Astrocyte (in vitro differentiated cells and primary cell): Measurements from ENCODE around the gene RABGAP1L. TPM values are rescaled to one million over a fixed set of nuclear protein-coding genes. Genes with fewer than 3 reads are reported as not detected.
"Not testable (repeated sequence)": the region's sequence is repeated elsewhere in the genome, so short reads cannot be mapped to it uniquely, and the experiment has no call there.

Experiments used
- DNase-seq: peaks from one replicate; pipeline ENCODE4 v3.0.0-alpha.2; 2010; ENCODE audit warnings: low read depth
- FAIRE-seq: peaks from 2 replicates; lab custom pipeline; 2011; peaks lifted over from hg19 to GRCh38; lab: Jason Lieb, UNC
- H2AFZ ChIP-seq: 2 replicates; pipeline ENCODE4 v1.6.0; 2012; ENCODE audit warnings: low read depth, low read length, inconsistent platforms
- H3K27ac ChIP-seq: 2 replicates; pipeline ENCODE4 v1.5.1; 2011; ENCODE audit warnings: low read depth, low read length, inconsistent platforms
- H3K27me3 ChIP-seq: 2 replicates; pipeline ENCODE4 v1.6.0; 2011; ENCODE audit warnings: low read length, inconsistent platforms; ENCODE audit not compliant: insufficient read depth
- H3K36me3 ChIP-seq: 2 replicates; pipeline ENCODE4 v1.5.1; 2011; ENCODE audit warnings: low read length, inconsistent platforms; ENCODE audit not compliant: insufficient read depth
- H3K4me1 ChIP-seq: 2 replicates; pipeline ENCODE4 v1.5.1; 2011; ENCODE audit warnings: low read length, inconsistent platforms; ENCODE audit not compliant: insufficient read depth
- H3K4me2 ChIP-seq: 2 replicates; pipeline ENCODE4 v1.6.0; 2012; ENCODE audit warnings: low read length, inconsistent platforms
- H3K4me3 ChIP-seq: 2 replicates; pipeline ENCODE4 v1.5.1; 2011; ENCODE audit warnings: low read depth, mild to moderate bottlenecking, low read length, inconsistent platforms; ENCODE audit not compliant: insufficient read depth
- H3K79me2 ChIP-seq: 2 replicates; pipeline ENCODE4 v1.6.0; 2012; ENCODE audit warnings: mild to moderate bottlenecking, low read length, inconsistent platforms; ENCODE audit not compliant: insufficient read depth
- H3K9ac ChIP-seq: 2 replicates; pipeline ENCODE4 v1.6.0; 2012; ENCODE audit warnings: mild to moderate bottlenecking, low read length, inconsistent platforms
- H3K9me3 ChIP-seq: 2 replicates; pipeline ENCODE4 v1.5.1; 2012; ENCODE audit warnings: low read depth, mild to moderate bottlenecking, low read length, inconsistent platforms; ENCODE audit not compliant: insufficient read depth
- H4K20me1 ChIP-seq: 2 replicates; pipeline ENCODE4 v1.6.0; 2012; ENCODE audit warnings: low read length, inconsistent platforms; ENCODE audit not compliant: insufficient read depth
- H3K27ac Mint-ChIP-seq: one replicate; pipeline ENCODE4 v1.8.0; 2021; ENCODE audit warnings: mild to moderate bottlenecking, mixed read lengths; ENCODE audit not compliant: unreplicated experiment
- H3K27me3 Mint-ChIP-seq: one replicate; pipeline ENCODE4 v1.8.0; 2021; ENCODE audit warnings: low read depth, mixed read lengths; ENCODE audit not compliant: unreplicated experiment
- H3K36me3 Mint-ChIP-seq: one replicate; pipeline ENCODE4 v1.8.0; 2021; ENCODE audit warnings: low read depth, mixed read lengths; ENCODE audit not compliant: unreplicated experiment
- H3K4me1 Mint-ChIP-seq: one replicate; pipeline ENCODE4 v1.8.0; 2021; ENCODE audit warnings: low read depth, mixed read lengths; ENCODE audit not compliant: unreplicated experiment
- H3K4me3 Mint-ChIP-seq: one replicate; pipeline ENCODE4 v1.8.0; 2021; ENCODE audit warnings: mild to moderate bottlenecking, moderate library complexity, mixed read lengths; ENCODE audit not compliant: unreplicated experiment
- H3K9me3 Mint-ChIP-seq: one replicate; pipeline ENCODE4 v1.8.0; 2021; ENCODE audit warnings: mild to moderate bottlenecking, mixed read lengths; ENCODE audit not compliant: unreplicated experiment
- EZH2 ChIP-seq: IDR thresholded peaks from 2 replicates; pipeline ENCODE4 v1.6.1; 2012; ENCODE audit warnings: mild to moderate bottlenecking, low read length, inconsistent platforms; ENCODE audit not compliant: insufficient read depth
- total RNA-seq: library from RNA; stranded (reverse); gene quantifications from 2 replicates; pipeline ENCODE4 v1.2.1, GENCODE V29; 2021
- TF ChIP-seq, protein P1 (sequence below): IDR thresholded peaks from 2 replicates; pipeline ENCODE4 v1.5.1; 2011; ENCODE audit warnings: low read depth, mild to moderate bottlenecking, inconsistent platforms, low read length, moderate library complexity; ENCODE audit not compliant: insufficient read depth

The RABGAP1L gene
- total RNA-seq, 1 donor from 2014 or later, result 40.2 TPM

DNA sequence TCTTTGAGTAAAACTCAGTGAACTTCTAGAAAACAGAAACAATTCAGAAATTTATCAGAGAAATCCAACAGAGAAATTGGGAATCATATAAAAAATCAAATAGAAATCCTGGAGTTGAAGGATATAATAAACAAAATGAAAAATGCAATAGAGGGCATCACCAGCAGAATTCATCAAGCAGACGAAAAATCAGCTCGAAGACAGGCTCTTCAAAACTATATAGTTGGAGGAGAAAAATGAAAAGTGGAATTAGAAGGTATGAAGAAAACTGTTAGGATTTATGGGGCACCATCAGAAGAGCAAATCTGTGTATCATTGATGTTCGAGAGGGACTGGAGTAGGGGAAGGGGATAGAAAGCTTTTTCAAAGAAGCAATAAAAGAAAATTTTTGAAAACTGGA, 167.0 kb downstream of the RABGAP1L start:
- no peaks in the 10 kb centered on the region for H3K27me3 Mint-ChIP-seq
- H3K4me3 Mint-ChIP-seq, result no peak overlapping the region
- H3K9me3 ChIP-seq, result peaks cover 4% of the 10 kb centered on the region

DNA sequence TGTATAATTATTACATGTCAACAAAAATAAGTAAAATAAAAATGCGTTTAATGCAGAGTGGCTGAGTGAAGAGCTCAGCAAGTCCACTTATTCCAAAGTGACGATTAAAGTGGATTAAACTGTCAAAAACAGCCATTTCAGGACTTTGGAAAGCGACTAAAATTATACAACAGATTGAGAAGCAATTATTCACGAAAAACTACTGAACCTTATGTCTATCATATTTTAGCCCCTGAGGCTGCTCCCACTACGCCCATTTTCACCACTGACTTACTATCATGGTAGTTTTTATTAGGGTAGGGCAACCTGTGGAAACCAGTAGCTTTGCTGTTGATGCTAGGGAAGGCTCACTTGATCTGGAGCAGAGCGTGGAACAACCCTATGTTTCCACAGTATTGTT, 174.1 kb downstream of the RABGAP1L start:
- Mint-ChIP-seq H3K36me3 (no peaks in the 10 kb centered on the region), H3K9me3 (no peaks in the 10 kb centered on the region), H3K4me1 (peaks cover 4% of the 10 kb centered on the region), H3K27ac (no peak overlapping the region), H3K27me3 (no peaks in the 10 kb centered on the region), H3K4me3 (no peak overlapping the region)
- H3K9ac ChIP-seq, result no peak overlapping the region
- no peak overlapping the region for H3K27ac ChIP-seq
- no peak overlapping the region for H3K4me2 ChIP-seq
- FAIRE-seq (no peak), DNase-seq (no peak)
- no peak overlapping the region for H2AFZ ChIP-seq
- H3K36me3 ChIP-seq, result no peaks in the 10 kb centered on the region
- no peaks in the 10 kb centered on the region for H3K79me2 ChIP-seq
- TF ChIP-seq, protein P1, sequence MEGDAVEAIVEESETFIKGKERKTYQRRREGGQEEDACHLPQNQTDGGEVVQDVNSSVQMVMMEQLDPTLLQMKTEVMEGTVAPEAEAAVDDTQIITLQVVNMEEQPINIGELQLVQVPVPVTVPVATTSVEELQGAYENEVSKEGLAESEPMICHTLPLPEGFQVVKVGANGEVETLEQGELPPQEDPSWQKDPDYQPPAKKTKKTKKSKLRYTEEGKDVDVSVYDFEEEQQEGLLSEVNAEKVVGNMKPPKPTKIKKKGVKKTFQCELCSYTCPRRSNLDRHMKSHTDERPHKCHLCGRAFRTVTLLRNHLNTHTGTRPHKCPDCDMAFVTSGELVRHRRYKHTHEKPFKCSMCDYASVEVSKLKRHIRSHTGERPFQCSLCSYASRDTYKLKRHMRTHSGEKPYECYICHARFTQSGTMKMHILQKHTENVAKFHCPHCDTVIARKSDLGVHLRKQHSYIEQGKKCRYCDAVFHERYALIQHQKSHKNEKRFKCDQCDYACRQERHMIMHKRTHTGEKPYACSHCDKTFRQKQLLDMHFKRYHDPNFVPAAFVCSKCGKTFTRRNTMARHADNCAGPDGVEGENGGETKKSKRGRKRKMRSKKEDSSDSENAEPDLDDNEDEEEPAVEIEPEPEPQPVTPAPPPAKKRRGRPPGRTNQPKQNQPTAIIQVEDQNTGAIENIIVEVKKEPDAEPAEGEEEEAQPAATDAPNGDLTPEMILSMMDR, result no peak
- TF ChIP-seq EZH2, result no peak
- H3K4me1 ChIP-seq, result no peaks in the 10 kb centered on the region
- H3K9me3 ChIP-seq, result no peaks in the 10 kb centered on the region
- H3K27me3 ChIP-seq, result no peaks in the 10 kb centered on the region
- H3K4me3 ChIP-seq, result no peak overlapping the region
- H4K20me1 ChIP-seq, result peaks cover 3% of the 10 kb centered on the region

More for the DNA sequence above, 167.0 kb downstream of the RABGAP1L start:
- Mint-ChIP-seq H3K4me1 (no peaks in the 10 kb centered on the region), H3K36me3 (peaks cover 11% of the 10 kb centered on the region), H3K27ac (no peak overlapping the region), H3K9me3 (peaks cover 8% of the 10 kb centered on the region)
- no peak overlapping the region for H3K9ac ChIP-seq
- H3K79me2 ChIP-seq, result no peaks in the 10 kb centered on the region
- no peak overlapping the region for H2AFZ ChIP-seq
- H4K20me1 ChIP-seq, result no peaks in the 10 kb centered on the region
- DNase-seq (no peak), FAIRE-seq (no peak)
- TF ChIP-seq, protein P1, result no peak
- no peak for TF ChIP-seq EZH2
- no peaks in the 10 kb centered on the region for H3K27me3 ChIP-seq
- no peak overlapping the region for H3K4me3 ChIP-seq
- no peak overlapping the region for H3K27ac ChIP-seq
- H3K36me3 ChIP-seq, result no peaks in the 10 kb centered on the region
- no peak overlapping the region for H3K4me2 ChIP-seq
- no peaks in the 10 kb centered on the region for H3K4me1 ChIP-seq

DNA sequence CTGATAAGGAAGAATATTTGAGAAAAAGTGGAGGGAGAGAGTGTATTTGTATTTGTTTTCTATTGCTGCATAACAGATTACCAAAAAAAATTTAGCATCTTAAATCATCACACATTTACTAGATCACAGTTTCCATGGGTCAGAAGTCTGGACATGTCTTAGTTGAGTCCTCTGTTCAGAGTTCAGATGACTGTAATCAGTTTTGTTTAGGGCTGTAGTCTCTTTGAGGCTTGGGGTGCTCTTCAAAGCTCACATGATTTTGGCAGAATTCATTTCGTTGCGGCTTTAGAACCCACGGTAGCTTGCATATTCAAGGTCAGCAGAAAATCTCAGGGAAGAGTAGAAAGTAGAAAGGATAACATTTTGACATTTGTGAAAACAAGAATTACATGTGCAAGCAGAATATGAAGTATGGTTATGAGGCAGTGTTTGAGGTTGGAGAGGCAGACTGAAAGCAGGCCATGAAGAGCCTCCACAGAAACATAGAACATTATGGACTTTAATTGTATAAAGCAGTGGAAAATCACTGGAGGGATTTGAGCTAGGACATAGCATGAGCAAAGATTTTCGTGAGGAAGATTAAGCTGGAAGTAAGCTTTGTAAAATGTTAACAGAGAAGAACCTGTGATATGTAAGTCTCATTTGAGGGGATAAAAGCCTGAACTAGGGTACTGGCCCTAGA, 177.8 kb downstream of the RABGAP1L start:
- FAIRE-seq, result no peak

DNA sequence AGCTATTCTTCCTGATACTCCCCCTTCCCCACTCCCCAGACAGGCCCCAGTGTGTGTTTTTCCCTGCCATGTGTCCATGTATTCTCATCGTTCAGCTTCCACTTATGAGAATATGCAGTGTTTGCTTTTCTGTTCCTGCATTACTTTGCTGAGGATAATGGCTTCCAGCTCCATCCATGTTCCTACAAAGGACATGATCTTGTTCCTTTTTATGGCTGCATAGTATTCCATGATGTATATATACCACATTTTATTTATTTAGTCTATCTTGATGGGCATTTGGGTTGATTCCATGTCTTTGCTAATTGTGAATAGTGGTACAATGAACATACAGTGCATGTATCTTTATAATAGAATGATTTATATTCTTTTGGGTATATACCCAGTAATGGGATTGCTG, 181.1 kb downstream of the RABGAP1L start:
- H3K4me1 Mint-ChIP-seq, H2AFZ ChIP-seq, H3K4me2 ChIP-seq, H3K27ac ChIP-seq, H4K20me1 ChIP-seq, H3K79me2 ChIP-seq, H3K36me3 Mint-ChIP-seq, H3K4me3 ChIP-seq, H3K4me3 Mint-ChIP-seq, H3K27me3 ChIP-seq, DNase-seq, H3K27ac Mint-ChIP-seq, H3K36me3 ChIP-seq, H3K9ac ChIP-seq, H3K9me3 Mint-ChIP-seq, H3K27me3 Mint-ChIP-seq, FAIRE-seq, H3K9me3 ChIP-seq, H3K4me1 ChIP-seq: not testable (repeated sequence)

More for the DNA sequence above, 177.8 kb downstream of the RABGAP1L start:
- no peak overlapping the region for H2AFZ ChIP-seq
- no peak overlapping the region for H3K27ac ChIP-seq
- Mint-ChIP-seq H3K9me3 (peaks cover 3% of the 10 kb centered on the region), H3K36me3 (no peaks in the 10 kb centered on the region), H3K27me3 (no peaks in the 10 kb centered on the region), H3K4me1 (peaks cover 4% of the 10 kb centered on the region), H3K4me3 (no peak overlapping the region), H3K27ac (no peak overlapping the region)
- H3K4me1 ChIP-seq, result no peaks in the 10 kb centered on the region
- H3K9ac ChIP-seq, result no peak overlapping the region
- DNase-seq, result no peak
- H3K36me3 ChIP-seq, result no peaks in the 10 kb centered on the region
- no peak for TF ChIP-seq EZH2
- TF ChIP-seq, protein P1, result no peak
- no peak overlapping the region for H3K4me2 ChIP-seq
- no peaks in the 10 kb centered on the region for H3K9me3 ChIP-seq
- H4K20me1 ChIP-seq, result peaks cover 3% of the 10 kb centered on the region
- H3K4me3 ChIP-seq, result no peak overlapping the region
- H3K27me3 ChIP-seq, result no peaks in the 10 kb centered on the region
- H3K79me2 ChIP-seq, result no peaks in the 10 kb centered on the region
